OCI-LY3 (cell line): ENCODE measurements around the gene HNF1B.

Source experiments
- H2AFZ ChIP-seq: fragments of 200-600, 300-600 bp; shearing (Covaris generic); 2 replicates; pipeline ENCODE4 v1.6.0; 2014; ENCODE audit warnings: antibody characterized with exemption, low read depth, low read length
- H3K27ac ChIP-seq: fragments of 200-600, 300-600 bp; sonication (generic); 2 replicates; pipeline ENCODE4 v1.5.1; 2014; ENCODE audit warnings: mild to moderate bottlenecking, low read length, moderate library complexity, mixed read lengths
- H3K27me3 ChIP-seq: fragments of 200-600, 300-600 bp; sonication (generic); 2 replicates; pipeline ENCODE4 v1.6.1; 2014; ENCODE audit warnings: low read depth, low read length, mixed read lengths
- H3K36me3 ChIP-seq: fragments of 200-600, 300-600 bp; sonication (generic); replicated peaks from 2 replicates; pipeline ENCODE3; 2014; ENCODE audit warnings: low read depth, low read length, mixed read lengths
- H3K4me1 ChIP-seq: fragments of 300-600, 200-600 bp; sonication (generic); 2 replicates; pipeline ENCODE4 v1.6.1; 2014; ENCODE audit warnings: low read length, mixed read lengths
- H3K4me2 ChIP-seq: fragments of 200-600, 300-600 bp; sonication (generic); 2 replicates; pipeline ENCODE4 v1.6.1; 2014; ENCODE audit warnings: low read length, mixed read lengths
- H3K4me3 ChIP-seq: fragments of 300-600, 200-600 bp; sonication (generic); 2 replicates; pipeline ENCODE4 v1.5.1; 2014; ENCODE audit warnings: antibody characterized with exemption, mild to moderate bottlenecking, low read length, moderate library complexity
- H3K79me2 ChIP-seq: fragments of 300-600, 200-600 bp; shearing (Covaris generic); 2 replicates; pipeline ENCODE4 v1.6.1; 2014; ENCODE audit warnings: mild to moderate bottlenecking, low read length, mixed read lengths
- H3K9ac ChIP-seq: fragments of 300-600, 200-600 bp; shearing (Covaris generic); 2 replicates; pipeline ENCODE4 v1.6.0; 2014; ENCODE audit warnings: mild to moderate bottlenecking, low read length, moderate library complexity
- H3K9me3 ChIP-seq: fragments of 200-600, 300-600 bp; shearing (Covaris generic); 2 replicates; pipeline ENCODE4 v1.6.1; 2014; ENCODE audit warnings: low read length, mixed read lengths; ENCODE audit not compliant: insufficient read depth
- H4K20me1 ChIP-seq: fragments of 200-600, 300-600 bp; sonication (generic); 2 replicates; pipeline ENCODE4 v1.6.1; 2016; ENCODE audit warnings: low read length, mixed read lengths; ENCODE audit not compliant: insufficient read depth
- CTCF ChIP-seq: fragments of 200-600, 300-600 bp; sonication (generic); IDR thresholded peaks from 2 replicates; pipeline ENCODE4 v1.5.1; 2014; ENCODE audit warnings: antibody characterized with exemption, low read length, low read depth
- EZH2phosphoT487 ChIP-seq: fragments of 200-600 bp; shearing (Covaris generic); IDR thresholded peaks from 2 replicates; pipeline ENCODE4 v1.6.1; 2018; ENCODE audit warnings: antibody characterized with exemption, mixed run types, low read depth

HNF1B gene

GRCh38 chr17:37717627-37718323 lies 27.1 kb downstream of the HNF1B start:
- Histone ChIP-seq H3K4me3 (peak overlapping the region; percentile 27), H3K9me3 (no peaks in the 10 kb centered on the region), H3K27me3 (no peaks in the 10 kb centered on the region), H2AFZ (no peak overlapping the region), H3K27ac (peak overlapping the region; percentile 87), H3K9ac (peak overlapping the region; percentile 47), H3K79me2 (peaks cover 22% of the 10 kb centered on the region), H3K4me1 (peaks cover 29% of the 10 kb centered on the region), H4K20me1 (peaks cover 17% of the 10 kb centered on the region), H3K36me3 (peaks cover 70% of the 10 kb centered on the region), H3K4me2 (peak overlapping the region; percentile 67)
- no peak for TF ChIP-seq EZH2phosphoT487
- TF ChIP-seq CTCF, result no peak

- H3K27me3 ChIP-seq, result no peaks in the 10 kb centered on the region
- no peaks in the 10 kb centered on the region for H3K9me3 ChIP-seq
- no peak overlapping the region for H3K4me3 ChIP-seq
- no peak overlapping the region for H2AFZ ChIP-seq
- no peak for TF ChIP-seq EZH2phosphoT487
- H3K79me2 ChIP-seq, result peaks cover 16% of the 10 kb centered on the region
- no peak overlapping the region for H3K9ac ChIP-seq
- H4K20me1 ChIP-seq, result peaks cover 5% of the 10 kb centered on the region; the same call in 1 of the 2 replicates
- H3K4me2 ChIP-seq, result no peak overlapping the region
- peaks cover 29% of the 10 kb centered on the region for H3K4me1 ChIP-seq
- H3K36me3 ChIP-seq, result peaks cover 69% of the 10 kb centered on the region
- H3K27ac ChIP-seq, result no peak overlapping the region
Observed at GRCh38 chr17:37714897-37715296, 30.0 kb downstream of the HNF1B start.

GRCh38 chr17:37713624-37714023 lies 31.2 kb downstream of the HNF1B start:
- no peak for TF ChIP-seq CTCF
- TF ChIP-seq EZH2phosphoT487, result no peak

GRCh38 chr17:37713028-37713431 lies 31.8 kb downstream of the HNF1B start:
- no peak overlapping the region for H3K27ac ChIP-seq
- H3K9ac ChIP-seq, result no peak overlapping the region

More at GRCh38 chr17:37713624-37714023, 31.2 kb downstream of the HNF1B start:
- no peaks in the 10 kb centered on the region for H3K9me3 ChIP-seq
- H3K36me3 ChIP-seq, result peaks cover 66% of the 10 kb centered on the region
- no peak overlapping the region for H2AFZ ChIP-seq
- no peak overlapping the region for H3K4me2 ChIP-seq
- H3K27ac ChIP-seq, result no peak overlapping the region
- H3K79me2 ChIP-seq, result peaks cover 16% of the 10 kb centered on the region
- peaks cover 5% of the 10 kb centered on the region; the same call in 1 of the 2 replicates for H4K20me1 ChIP-seq
- no peaks in the 10 kb centered on the region for H3K27me3 ChIP-seq
- H3K4me3 ChIP-seq, result no peak overlapping the region
- peaks cover 18% of the 10 kb centered on the region for H3K4me1 ChIP-seq
- no peak overlapping the region for H3K9ac ChIP-seq

More at GRCh38 chr17:37713028-37713431, 31.8 kb downstream of the HNF1B start:
- no peak overlapping the region for H2AFZ ChIP-seq
- no peaks in the 10 kb centered on the region for H3K9me3 ChIP-seq
- H4K20me1 ChIP-seq, result peaks cover 4% of the 10 kb centered on the region; the same call in 1 of the 2 replicates
- no peak for TF ChIP-seq CTCF
- no peak for TF ChIP-seq EZH2phosphoT487
- peaks cover 12% of the 10 kb centered on the region for H3K79me2 ChIP-seq
- peaks cover 12% of the 10 kb centered on the region for H3K4me1 ChIP-seq
- no peak overlapping the region for H3K4me3 ChIP-seq
- no peak overlapping the region for H3K4me2 ChIP-seq
- H3K27me3 ChIP-seq, result no peaks in the 10 kb centered on the region
- peaks cover 68% of the 10 kb centered on the region for H3K36me3 ChIP-seq
